ENCODE data around the gene SPATA24.
A peak's percentile ranks its signal among the peaks of the same experiment; 100 is the strongest.
"Not testable (repeated sequence)": the region's sequence is repeated elsewhere in the genome, so short reads cannot be mapped to it uniquely, and the experiment has no call there.

Gene SPATA24

DNA sequence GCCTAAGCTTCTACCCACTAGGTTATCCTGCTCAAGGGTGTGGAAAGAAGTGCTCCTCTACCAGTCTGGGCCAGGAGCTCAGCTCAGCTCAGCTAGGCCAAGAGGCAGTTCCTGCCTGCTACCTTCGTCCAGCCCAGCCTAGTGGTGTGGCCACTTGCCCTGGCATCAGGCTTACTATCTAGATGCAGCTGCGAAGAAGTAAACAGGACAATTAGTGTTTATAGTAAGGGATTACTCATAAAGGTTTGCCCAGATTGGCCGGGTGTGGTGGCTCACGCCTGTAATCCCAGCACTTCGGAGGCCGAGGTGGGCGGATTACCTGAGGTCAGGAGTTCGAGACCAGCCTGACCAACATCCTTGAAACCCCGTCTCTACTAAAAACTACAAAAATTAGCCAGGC lies 12.8 kb upstream of the SPATA24 start:
- no peak for DNase-seq (ENCODE audit: low spot score)

DNA sequence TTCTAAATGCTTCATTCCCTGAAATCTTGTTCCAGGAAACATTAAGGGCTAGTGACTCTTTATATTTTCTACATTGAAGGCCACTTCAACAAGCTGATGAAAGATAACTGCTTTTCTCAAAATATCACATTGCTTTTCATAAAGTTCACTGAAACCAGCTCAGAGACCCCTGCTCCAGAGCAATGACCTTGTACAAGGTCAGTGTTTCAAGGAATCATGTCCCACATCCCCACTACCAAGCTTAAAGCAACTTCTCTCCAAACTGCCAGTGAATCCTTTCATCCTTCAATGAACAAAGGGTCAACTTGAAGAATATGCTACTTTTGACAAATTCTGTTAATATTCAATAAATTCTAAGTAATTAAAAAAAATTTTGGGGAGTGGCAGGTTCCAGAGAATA lies 12.0 kb upstream of the SPATA24 start:
- DNase-seq (ENCODE audit: low spot score): no peak

DNA sequence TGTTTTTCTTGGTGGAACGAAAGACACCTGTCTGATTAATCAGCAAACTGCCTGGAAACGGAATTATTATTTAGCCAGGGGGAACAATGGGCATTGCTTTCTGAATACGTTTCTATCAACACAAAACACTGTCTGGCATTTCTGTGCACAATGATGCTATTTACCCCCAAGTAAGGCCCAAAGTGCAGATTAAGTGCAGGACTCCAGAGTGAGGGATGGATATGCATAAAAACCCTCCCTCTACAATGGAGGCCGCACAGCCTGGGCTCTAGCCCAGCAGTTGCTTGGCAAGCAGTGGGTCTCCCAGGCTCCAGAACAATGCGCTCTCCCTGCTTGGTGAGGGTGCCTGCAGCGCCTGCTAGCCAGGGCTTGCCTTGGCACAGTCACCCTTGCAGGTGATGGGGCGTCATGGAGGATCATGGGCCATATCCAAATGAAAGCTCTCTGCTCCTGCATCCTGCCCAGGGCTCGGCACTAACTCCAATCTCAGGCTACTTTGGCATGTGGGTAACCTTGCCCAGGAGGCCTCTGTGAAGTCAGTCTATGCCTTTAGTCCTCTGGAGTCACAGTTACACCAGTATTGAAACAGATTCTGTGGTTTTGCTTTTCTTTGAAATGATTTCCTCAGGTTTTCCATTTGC lies 11.5 kb upstream of the SPATA24 start:
- DNase-seq (ENCODE audit: low spot score): peak; percentile 69

DNA sequence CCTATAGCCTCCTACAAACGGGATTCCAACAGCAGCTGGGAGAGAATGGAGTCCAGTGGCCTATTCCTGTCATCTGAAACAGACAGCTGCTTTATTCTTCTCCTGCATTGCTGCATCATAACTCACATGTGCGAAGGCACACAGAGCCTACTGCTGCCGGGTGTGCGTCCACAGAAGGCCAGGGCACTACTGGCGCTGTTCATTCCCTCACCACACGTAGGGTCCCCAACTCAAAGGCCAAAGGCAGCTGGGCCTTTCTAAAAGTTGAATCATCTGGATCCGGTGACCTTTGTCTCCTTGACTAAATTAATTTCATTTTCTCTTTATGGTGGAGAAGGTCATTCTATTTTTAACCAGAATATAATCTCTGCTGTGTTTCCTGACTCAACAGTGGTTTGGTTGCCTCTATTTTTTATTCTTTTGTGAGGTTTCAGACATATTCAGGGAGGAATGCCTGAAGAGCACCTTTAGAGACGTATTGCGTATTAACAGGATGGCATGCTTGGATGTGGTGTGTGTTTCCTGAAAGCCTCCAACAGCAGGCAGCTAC lies 10.8 kb upstream of the SPATA24 start:
- peak; percentile 23 for DNase-seq (ENCODE audit: low spot score)

DNA sequence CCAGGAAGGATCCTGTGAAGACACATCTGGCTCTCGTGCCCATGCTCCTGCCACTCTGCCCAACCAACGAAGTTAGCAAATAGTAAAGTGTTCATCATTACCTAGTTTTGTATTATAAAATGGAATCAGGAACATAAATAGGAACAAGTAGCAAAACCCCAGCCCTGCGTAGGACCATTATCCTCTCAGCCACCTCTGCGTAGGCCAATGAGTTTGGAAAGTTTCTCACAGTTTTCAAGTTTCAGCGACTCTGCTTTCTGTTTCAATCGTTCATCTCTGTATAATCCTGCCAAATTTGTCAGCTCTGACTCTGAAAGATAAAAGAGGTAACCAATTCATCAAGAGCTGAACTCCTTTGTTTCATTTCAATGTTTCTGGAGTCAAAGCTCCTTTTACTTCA lies 10.1 kb upstream of the SPATA24 start:
- DNase-seq (ENCODE audit: low spot score): no peak

DNA sequence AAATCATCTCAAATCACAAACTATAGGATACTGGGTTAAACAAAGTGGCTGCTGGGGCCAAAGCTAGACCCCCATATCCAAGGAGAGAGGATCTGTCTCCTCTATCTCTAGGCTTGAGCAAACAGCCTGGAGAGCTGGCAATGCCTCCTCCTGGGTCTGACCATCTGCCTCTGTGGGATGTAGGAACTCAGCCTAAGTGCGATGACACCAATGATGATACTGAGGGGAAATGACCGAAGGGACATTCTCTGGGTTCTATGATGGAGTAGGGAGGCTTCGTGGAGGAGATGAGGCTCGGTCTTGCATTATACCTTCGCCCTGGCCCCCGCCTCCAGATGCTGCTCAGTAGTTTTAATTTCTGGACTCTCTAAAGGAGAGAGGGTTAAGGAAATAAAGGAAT lies 9.3 kb upstream of the SPATA24 start:
- no peak for DNase-seq (ENCODE audit: low spot score)

DNA sequence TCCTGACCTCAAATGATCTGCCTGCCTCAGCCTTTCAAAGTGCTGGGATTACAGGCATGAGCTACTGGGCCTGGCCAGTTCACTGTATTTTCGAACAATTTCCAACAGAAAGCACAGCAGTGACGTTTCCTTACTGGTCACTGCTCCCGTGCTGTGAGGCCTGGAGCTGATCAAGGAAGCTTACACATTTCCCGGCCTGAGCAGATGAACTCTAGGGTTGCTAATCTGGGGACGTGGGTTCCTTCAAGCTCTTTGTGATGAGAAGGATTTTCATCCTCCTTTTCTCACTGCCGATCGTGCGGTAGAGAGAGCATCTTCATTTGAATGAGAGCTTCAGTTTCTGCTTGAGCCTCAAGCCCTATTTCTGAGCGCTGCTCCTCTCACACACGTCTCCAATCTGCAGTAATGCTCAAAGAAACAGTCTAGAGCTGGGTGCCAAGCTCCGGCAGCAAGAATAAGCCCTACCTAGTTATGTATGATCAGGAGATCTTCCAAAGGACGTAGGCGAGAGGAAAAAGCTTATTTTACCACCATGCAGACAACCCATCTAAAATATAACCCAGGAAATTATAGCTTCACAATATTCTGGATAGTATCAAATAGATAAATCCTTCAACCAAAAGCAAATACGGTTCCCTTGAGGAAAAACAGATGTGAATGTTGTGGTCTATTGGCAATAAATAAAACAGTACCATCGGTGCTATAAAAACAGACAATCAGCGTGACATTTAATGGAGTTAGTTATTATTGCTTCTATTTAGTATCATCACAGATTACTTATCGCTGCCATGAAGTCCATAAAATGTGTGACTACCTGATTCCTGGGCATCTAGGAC lies 7.3 kb upstream of the SPATA24 start:
- no peak for DNase-seq (ENCODE audit: low spot score)

DNA sequence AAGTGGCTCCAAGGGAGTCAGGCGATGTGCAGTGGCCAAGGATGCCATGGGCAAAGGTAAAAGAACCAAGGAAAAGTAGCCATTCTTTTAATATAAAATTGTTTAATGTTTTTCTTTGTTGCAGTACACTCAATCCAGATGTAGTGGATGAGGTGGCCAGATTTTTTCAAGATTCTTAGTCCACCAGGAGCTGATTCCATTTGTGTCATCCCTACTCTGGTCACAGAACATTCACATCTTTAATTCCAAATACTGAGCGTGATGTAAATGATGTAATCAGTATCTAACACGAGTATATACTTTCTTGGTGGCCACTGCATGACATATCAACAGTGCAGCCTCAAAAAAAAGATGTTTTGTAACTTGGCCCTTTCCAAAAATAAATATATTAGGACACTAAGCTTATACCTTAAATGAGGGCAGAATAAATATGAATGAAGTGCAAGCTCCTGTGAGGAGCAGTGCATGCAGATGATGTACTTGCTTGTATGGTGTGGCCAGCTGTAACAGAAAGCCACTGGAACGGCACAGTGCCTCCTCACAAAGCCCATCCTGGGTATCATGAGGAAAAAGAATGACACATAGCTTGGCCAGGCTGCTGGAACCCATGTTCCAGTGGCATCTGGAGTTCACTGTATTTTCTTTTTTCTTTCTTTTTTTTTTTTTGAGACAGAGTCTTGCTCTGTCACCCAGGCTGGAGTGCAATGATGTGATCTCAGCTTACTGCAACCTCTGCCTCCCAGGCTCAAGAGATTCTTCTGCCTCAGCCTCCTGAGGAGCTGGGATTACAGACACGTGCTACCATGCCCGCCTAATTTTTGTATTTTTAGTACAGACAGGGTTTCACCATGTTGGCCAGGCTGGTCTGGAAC lies 6.5 kb upstream of the SPATA24 start:
- no peak for DNase-seq (ENCODE audit: low spot score)

DNA sequence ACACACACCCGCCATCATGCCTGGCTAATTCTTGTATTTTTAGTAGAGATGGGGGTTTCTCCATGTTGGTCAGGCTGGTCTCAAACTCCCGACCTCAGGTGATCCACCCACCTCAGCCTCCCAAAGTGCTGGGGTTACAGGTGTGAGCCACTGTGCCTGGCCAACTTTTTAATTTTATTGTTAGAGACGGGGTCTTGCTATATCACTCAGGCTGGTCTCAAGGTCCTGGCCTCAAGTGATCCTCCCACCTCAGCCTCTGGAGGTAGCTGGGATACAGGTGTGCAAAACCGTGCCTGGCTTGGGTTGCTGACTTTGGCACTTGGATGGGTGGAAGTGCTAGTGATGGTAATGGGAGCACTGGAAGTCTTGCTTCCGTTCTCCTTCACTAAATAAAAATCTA lies 5.2 kb upstream of the SPATA24 start:
- DNase-seq (ENCODE audit: low spot score): not testable (repeated sequence)

DNA sequence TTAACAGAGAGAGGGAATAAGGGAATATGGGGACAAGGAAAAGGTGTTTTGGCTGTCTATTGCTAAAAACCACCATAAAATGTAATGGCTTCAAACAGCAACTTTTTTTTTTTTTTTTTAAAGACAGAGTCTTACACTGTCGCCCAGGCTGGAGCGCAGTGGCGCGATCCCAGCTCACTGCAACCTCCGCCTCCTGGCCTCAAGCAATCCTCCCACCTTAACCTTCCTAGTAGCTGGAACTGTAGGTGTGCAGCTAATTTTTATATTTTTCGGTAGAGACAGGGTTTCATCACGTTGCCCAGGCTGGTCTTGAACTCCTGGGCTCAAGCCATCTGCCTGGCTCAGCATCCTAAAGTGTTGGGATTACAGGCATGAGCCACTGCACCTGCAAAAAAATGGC lies 4.3 kb upstream of the SPATA24 start:
- no peak for DNase-seq (ENCODE audit: low spot score)

DNA sequence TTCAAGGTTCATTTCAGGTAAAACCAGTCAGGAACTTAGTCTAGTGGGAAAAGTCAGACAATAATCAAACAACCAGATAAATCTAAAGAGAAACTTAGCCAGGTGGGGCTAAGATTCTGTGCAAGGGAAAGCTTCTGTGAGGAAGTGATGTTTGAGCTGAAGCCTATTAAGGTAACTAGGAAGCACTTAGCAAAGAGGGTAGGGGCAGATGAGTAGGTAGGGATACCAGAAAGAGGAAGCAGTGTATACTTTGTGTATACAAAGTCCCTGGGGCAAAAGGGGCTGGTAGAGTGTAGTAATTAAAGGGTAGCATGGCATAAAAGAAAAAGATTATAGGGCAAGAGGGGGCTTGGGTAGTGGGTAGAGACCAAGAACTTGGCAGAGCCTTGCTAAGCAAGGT lies 3.6 kb upstream of the SPATA24 start:
- DNase-seq (ENCODE audit: low spot score): no peak

DNA sequence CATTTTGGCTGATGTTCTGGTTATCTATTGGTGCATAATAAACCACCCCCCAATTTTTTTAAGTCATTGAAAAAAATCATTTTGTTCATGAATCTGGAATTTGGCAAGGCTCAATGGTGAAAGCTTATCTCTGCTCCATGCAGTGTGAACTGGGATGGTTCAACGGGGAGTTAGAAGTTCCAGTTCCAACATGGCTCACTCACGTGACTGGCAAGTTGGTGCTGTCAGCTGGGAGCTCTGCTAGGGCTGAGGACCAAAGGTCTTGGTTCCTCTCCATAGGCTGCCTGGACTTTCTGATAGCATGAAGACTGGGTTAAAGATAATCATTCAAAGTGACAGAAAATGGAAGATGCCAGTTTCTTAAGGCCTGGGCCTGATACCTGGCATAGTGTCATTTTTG lies 3.1 kb upstream of the SPATA24 start:
- no peak for DNase-seq (ENCODE audit: low spot score)

DNA sequence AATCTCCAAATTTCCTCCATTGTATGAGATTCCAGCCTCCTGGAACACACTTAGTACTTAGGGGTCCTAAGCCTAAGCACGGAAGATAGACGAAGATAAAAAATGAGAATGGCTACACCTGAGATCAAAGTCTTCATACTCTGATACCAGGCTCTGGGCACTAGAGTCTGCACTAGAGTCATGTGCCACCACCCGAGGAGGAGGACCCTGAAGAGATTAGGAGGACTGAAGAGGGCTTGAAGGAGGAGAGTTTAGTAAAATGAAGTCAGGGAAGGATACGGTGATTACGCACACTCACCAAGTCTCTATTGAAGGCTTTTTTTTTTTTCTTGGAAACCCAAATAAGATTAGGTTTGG lies 573 bp upstream of the SPATA24 start:
- no peak for DNase-seq (ENCODE audit: low spot score)

DNA sequence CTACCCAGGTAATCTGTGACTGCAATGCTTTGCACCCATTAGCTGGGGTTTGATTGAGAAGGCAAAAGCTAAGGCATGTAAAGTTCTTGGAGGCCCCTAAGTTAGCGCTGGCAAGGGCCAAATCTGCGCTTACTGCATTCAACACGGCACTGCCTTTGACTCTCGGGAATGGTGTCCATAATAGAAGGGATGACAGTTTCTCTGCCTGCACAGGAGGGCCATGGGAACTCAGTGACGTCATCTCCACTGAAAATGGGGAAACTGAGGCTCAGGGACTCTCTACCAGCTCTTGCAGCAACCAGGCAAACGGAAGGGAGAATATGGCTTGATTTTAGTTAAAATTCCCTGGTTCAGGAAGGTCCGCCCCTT lies 487 bp downstream of the SPATA24 start:
- DNase-seq (ENCODE audit: low spot score): no peak

DNA sequence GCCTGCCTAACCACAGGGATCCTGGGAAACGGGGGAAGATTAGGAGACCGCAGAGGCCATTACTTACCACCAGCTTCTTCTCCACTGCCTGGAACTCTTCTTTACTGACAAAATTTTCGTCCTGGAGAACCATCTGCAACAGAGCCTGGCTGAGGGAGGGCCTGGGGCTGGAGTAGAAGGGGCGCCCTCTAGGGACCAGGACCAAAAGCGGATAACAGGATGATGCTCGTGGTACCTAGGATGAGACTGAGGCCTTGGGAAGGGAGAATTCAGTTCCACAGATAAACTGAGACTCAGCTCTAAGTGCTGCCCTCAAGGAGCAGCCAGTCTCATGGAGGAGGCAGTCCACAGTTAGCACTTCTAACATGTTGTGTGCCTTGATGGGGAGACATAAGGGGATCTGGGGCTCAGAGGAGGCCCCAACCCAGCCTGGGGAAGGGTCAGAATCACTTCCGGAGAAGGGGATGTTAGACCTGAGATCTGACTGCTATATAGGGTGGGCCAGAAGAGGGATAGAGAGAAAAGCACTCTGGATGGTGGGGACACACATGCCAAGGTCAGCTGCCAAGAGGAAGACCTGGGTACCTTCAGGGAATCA lies 1.2 kb downstream of the SPATA24 start:
- peak; percentile 42 for DNase-seq (ENCODE audit: low spot score)

DNA sequence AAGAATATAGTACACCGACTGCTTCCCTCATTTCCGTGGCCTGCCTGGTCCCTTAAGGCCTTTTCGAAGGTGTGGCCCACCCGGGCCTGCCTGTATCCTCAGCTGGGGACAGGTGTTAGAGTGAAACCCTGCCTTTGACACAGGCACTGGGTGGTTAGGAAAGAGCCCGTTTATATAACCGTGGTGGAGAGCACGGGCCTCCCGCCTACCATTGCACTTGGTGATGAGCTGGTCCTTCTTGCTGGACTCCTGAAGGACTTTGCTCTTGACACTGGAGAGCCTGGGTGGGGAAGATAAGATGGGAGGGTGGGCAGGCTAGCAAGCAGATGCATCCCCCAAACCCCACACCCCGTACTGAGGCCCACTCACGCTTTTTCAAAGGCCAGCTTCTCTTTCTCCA lies 2.3 kb downstream of the SPATA24 start:
- no peak for DNase-seq (ENCODE audit: low spot score)

DNA sequence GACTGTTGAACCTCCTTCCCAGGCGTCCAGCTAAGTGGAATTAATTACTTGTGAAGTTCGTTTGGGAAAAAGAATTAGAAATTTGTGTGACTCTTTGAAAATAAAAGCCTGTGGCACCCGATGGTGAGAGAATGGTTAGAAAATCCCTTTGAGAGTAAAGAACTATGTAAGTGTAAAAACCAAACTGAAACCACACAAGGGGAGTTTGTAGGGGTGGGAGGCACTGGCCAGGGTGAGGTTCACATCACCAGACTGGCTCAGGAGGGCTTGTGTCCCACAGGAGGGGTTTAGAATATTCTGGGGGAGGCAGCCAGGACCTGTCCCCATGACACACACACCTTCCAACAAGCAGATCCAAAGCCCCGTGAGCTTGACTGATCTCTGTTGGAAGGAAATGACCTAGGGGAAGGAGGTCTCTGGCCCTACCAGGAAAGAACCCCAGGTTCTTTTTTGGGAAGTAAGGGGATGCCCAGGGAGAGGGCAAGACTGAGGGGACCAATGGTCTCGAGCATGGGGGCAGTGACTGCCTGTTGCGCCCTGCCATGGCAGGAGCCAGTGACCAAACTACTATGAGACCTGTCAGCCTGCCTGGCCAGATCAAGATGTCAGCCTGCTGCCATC lies 4.3 kb downstream of the SPATA24 start:
- DNase-seq (ENCODE audit: low spot score): no peak

DNA sequence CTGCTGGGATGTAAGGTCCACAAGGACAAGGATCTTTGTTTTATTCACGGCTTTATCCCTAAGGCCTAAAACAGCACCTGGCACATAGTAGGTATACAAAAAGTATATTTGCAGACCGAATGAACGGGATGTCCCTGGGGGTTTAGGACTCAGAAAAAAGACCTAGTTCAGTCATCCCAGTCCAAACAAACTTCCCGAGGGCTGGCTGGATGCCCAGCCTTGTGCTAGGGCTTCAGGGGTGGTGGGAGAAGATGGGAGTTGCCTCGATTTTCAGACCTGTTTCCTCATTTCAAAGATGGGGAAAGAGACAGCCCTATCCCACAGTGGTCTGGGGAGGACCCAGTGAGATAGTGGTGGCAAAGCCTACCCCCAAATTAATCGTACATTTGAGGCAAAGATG lies 6.0 kb downstream of the SPATA24 start:
- no peak for DNase-seq (ENCODE audit: low spot score)

DNA sequence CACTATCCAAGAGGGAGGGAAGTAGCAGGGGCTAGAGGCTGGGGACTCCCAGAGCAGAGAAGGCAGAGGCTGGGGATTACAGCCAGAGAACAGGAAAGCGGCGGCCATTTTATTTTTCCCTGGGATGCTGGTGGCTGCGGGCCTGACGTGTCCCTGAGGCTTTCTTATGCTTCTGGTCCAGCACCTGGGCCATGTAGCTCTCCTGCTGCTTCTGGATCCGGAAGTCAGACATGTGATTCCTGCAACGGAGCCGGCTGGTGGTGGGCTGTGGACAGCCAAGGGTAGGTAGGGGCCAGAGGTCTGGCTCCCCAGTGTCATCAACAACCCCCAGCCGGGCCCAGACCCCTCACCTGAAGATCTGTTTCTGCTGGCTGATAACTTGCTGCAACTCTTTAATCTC lies 7.2 kb downstream of the SPATA24 start:
- DNase-seq (ENCODE audit: low spot score): no peak

DNA sequence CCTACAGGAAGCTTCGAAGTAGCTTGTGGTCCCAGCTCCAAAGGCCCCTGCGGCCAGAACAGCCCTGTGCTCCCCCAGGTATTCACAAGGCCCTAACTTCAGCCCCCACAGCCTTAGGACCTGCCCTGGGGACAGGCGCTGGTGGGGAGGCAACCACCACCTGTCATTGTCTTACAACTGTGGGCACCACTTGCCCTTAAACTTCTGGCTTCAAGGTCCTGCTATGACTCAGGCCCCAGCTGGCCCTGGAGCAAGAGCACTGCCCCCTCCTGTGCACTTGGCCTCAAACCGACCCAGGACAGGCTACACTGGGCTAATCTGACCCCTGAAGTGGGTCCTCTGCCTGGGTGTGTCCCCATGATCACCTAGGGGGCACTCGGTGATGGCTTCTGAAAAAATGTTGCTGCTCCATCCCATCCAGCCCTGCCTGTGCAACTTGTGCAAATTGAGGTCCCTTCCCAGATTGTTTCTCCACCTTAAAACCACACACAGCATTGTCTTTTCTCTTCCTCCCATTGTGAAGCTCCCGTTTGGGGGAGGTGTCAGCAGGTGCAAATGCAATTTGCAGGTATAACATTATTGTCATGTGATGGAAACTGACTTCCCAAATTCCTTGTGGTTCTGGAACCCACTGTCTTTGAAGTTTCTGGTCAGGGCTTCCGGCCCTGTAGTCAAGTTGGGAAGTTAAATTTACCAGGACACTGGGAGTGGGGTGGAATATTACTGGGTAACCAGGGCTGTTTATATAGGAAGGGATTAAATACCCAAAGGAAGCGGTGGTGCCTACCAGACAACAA lies 7.8 kb downstream of the SPATA24 start:
- no peak for DNase-seq (ENCODE audit: low spot score)

All from cerebellar cortex (tissue), 1 donor.